GM19452 (cell line): Measurements from ENCODE around the gene NSMF.

ENCODE experiments used
- ATAC-seq: cut with Tn5 transposase; IDR thresholded peaks from one replicate; pipeline ENCODE4 v1.9.1; 2021; ENCODE audit not compliant: unreplicated experiment

NSMF gene

DNA sequence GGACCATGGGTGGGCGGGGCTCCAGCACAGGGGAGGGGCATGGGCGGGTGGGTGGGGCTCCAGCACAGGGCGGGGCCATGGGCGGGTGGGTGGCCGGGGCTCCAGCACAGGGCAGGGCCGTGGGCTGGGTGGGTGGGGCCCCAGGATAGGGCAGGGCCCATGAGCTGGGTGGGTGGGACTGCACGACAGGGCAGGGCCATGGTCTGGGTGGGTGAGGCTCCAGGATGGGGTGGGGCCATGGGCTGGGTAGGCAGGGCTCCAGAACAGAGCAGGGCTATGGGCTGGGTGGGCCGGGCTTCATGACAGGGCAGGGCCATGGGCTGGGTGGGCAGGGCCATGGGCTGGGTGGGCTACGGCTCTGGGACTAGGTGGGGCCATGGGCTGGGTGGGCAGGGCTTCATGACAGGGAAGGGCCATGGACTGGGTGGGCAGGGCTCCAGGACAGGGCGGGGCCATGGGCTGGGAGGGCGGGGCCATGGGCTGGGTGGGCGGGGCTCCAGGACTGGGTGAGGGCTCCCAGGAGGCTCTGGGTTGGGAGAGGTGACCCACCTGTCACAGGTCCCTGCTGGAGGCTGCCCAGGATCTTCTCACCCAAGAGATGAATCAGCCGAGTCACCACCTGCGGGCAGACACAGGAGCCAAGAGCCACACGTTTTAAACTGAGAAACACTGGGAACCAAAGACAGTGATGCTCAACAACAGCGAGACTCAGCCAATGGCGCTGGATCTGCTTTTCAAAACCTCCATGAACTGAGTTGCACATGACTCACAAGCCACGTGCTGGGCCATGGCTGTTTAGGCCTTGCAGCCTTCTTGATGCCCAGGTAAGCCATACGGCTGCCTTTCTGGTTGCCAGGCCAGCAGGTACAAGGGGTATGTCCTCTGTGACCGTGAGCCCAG is 33.6 kb upstream of the NSMF start:
- ATAC-seq: no peak

DNA sequence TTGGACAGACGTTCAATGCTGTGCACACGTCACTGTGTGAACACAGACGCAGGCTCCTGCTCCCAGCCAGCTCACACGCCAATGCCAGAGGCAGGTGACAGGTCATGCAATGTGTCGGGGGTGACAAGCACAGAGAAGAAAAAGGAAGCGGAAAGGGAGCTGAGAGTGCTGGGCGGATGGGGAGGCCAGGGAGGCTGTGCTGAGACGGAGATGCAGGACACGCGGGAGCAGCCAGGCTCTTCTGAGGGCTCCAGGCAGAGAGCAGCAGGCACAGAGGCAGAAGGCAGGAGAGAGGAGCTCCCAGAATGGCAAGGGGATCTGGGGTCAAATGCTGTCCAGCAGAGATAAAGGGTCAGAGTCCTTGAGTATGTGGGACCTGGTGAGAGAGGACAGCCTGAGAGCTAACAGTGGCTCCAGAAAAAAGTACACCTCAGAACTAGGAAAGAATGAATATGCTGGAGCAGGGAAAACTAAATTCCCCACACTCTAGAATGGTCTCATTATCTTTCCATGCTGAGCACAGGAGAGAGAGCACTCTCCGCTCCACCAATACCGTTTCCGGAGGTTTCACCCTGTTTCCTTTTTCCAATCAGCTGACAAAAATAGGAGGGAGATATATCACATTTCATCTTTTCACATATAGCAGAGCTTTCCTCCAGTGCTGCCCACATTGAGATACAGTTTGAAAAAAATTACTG is 32.8 kb upstream of the NSMF start:
- ATAC-seq: no peak

DNA sequence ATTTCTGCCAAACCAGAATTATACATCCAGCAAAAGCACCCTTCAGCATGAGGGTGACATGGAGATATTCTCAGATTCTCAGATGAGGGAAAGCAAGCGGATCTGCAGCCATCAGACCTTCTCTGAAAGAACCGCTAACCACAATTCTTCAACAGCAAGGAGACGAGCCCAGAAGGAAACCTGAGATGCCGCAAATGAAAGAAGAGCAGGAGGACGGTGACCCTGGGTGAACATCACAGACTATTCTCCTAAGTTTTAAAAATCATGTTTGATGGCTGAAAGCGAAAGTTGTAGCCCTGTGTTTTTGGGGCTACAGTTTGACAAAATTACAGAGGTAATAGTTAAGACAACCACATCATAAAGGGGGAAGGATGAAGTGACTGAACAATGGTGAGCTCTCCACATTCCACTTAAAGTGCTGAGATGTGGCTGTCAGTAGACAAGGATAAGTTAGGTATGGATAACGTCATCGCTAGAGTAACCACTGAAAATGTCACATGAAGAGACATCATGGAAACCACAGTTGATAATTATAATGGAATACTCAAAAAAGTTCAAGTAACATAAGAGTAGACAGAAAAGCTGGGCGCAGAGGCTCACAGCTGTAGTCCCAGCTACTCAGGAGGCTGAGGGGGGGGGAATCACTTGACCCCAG is 31.5 kb upstream of the NSMF start:
- no peak for ATAC-seq

DNA sequence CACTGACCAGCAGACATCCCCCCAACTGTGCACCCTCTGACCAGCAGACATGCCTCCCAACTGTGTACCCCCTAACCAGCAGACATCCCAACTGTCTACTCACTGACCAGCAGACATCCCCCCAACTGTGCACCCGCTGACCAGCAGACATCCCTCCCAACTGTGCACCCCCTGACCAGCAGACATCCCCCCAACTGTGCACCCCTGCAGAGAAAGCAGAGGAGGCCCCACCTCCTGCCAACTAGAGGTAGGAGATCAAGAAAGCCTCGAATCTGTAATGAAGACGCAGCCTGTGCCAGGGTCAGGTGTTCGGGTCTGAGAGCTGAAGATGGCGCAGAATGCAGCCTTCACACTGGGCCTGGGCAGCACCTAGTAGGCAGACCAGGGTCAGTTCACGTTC is 29.8 kb upstream of the NSMF start:
- ATAC-seq: no peak

- no peak for ATAC-seq
Measured at GRCh38 chr9:137488327-137488653, 29.2 kb upstream of the NSMF start.

- no peak for ATAC-seq
Measured at GRCh38 chr9:137487454-137488326, 28.6 kb upstream of the NSMF start.

- no peak for ATAC-seq
Measured at GRCh38 chr9:137486545-137487453, 27.7 kb upstream of the NSMF start.

GRCh38 chr9:137486141-137486490 is 27.0 kb upstream of the NSMF start:
- no peak for ATAC-seq

DNA sequence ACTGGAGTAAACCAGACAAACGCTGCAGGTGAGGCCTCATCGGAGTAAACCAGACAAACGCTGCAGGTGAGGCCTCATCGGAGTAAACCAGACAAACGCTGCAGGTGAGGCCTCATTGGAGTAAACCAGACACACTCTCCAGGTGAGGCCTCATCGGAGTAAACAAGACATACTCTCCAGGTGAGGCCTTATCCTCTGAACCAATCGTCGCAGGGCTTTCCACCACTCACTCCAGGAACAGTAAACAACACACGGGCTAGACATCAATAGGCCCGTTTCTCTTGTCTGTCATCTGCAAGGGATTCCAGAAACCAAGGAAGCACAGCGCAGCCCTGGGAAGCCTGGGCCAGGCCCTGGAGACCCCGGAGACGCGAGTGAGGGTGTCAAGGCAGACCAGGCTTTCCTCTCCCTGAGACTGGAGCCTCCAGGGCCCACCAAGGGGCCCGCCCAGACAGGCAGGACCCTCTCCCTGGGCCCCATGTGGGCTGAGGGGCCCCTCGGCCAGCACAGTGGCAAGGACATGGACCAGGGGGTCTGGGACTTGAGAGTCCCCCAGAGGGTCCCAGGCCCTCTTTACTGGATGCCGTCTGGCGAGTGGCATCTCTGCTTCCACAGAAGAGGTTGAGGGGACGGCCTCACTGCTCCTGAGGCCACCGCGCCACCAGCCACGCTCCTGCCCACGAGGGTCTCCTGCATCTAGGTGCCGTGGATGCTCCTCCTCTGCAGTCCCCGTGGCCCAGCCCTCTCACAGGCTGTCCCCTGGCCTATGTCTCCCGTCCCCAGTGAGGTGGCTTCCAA is 26.4 kb upstream of the NSMF start:
- ATAC-seq: no peak

DNA sequence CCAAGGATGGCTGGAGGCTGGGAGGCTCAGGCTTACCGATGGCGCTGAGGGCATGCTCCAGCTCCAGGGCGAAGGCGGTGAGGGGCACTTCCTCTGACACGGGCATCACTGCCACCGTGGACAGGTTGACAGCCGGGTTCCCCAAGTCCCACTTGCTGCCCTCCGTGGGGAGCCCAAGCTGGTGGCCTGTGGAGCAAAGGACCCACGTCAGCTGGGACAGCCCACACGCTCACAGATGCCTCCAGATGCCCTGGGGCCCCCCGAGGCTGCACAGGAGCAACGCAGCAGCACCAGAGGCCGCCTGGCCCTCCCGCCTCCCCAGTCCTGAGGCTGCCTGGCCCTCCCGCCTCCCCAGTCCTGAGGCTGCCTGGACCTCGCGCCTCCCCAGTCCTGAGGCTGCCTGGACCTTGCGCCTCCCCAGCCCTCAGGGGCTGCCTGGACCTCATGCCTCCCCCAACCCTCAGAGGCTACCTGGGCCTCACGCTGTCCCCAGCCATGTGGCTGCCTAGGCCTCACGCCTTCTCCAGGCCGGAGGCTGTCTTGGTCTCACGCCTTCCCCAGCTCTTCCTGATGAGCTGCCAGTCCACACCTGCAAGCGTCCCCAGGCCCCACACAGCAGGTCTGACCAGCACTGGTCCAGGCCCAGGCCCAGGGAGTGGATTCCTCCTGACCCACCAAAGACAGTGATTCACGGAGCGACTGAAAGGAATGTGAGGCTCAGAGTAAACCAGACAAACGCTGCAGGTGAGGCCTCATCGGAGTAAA is 25.6 kb upstream of the NSMF start:
- no peak for ATAC-seq

DNA sequence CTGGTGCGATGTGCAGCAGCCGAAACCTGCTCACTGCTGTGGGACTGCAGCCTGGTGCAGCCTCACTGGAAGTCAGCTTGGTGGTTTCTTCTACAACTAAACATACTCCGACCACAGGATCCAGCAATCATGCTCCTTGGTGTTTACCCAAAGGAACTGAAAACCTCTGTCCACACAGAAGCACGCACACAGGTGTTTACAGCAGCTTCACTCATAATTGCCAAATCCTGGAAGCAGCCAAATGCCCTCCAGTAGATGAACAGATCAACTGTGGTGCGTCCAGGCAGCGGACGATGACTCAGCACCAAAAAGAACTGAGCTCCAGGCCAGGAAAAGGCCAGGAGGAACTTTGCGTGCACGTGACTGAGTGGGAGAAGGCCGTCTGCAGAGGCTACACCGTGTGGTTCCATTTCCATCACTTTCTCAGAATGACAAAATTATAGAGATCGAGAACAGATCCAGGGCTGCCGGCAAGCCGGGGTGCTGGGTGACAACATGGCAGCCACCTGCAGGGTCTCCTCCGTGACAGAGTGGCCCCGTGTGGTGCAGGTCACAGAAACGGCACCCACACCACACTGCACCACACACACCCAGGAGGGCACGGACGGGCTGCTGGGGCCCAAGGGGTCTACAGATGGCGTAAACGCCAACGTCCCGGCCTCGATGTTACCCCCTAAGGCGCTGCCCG is 23.1 kb upstream of the NSMF start:
- ATAC-seq: no peak

- no peak for ATAC-seq
Measured at GRCh38 chr9:137480686-137481683, 21.9 kb upstream of the NSMF start.

DNA sequence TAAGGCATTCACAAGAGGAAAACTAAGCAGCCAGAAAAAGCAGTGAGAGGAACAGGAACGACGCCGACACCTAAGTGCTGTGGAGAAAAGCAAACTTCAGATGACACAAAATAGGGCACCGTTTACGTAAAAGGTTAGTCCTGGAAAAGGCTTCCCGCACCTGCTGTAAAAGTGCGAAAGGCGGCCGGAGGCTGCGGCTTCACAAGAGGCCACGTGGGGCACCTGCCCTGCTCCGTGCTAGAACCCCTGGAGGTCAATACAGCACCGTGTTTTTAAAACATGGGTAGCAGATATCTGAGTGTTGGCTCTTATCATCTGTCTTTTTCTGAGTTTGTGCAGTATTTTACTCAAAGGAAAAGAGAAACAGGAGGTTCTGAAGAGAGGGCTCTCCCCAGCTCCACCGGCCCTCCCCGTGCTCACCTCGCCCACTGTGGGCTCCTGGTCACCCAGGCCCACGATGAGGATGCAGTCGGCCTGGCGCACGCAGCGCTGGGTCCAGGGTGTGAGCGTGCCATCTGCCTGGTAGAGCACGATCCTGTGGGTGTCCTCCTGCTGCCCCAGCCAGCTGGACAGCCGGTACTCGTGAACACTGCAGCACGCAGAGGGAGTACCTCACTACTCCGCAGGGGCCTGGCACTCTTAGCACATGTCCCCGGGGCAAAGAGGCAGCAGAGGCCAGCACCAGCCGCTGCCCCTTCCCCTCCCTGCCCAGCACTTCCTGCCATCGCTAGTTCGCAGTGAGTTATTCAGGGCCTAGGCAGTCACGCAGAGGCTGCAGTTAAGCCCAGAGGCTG is 21.0 kb upstream of the NSMF start:
- ATAC-seq: no peak

DNA sequence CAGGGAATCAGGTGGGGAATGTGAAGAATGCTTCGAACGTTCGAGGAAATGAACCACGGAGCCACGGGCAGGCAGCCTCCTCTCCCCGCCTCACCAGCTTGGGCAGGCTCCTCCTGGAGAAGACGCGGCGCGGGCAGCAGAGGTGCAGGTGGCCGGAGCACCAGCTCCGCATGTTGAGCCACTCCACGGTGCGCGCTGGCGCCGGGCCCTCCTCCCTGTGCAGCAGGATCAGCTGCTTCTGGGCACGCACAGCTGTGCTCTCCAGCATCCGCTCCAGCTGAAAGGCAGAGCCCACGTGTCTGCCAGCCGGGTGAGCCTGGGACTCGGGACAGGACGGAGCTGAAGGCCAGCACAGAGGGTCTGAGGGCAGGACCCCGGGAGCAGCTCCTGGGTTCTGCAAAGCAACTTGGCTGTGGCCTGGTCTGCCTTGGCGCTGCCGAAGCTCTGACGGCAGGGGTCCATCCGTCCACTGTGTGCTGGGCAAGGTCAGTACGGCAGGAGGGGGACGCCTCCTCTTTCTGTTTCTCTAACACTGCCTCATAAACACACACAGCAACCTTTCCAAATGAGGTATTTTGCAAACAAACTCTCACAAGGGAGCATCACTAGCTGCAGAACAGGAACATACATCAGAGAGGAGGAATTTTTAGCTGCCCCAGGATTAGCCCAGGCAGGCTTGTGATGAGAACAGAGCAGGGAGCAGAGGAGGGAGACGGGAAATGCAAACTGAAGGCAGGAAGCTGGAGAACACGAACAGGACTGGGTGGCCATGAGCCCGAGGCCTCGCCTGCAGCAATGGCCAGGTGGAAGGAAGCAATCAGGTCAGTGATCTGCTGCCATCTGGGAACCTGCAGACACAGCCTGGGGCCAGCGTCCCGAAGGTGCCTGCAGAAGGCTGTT is 20.1 kb upstream of the NSMF start:
- ATAC-seq: no peak

DNA sequence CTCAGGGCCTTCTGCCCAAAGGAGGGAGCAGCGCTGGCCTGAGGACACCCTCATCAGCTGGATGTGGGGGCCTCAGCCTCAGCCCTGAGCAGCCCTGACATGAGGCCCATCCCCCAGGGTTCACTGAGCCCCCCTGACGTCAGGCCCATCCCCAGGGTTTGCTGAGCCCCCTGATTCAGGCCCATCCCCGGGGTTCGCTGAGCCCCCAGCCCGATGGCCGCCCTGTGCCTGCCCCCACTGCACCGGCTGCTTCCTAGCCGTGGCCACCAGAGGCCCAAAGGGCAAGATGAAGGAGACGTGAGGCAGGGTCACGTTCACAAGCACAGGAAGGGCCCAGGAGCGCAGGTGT is 19.5 kb upstream of the NSMF start:
- ATAC-seq: no peak
